ENCODE data around the gene TMEM74B. TPM values are rescaled to one million over a fixed set of nuclear protein-coding genes. Genes with fewer than 3 reads are reported as not detected.

TMEM74B gene
- total and polyA plus RNA-seq, 2 of the 8 experiments (the other 6 are each of a cell fraction or from before 2014, with no cell fraction given) = 4.0 to 6.4 TPM

GRCh38 chr20:1212607-1213396, 28.0 kb upstream of the TMEM74B start (continued):
- TF ChIP-seq CTCF (IDR thresholded peaks at IDR 0.05; ENCODE audit: control extremely low read depth in 1 of 3, insufficient read depth in 1 of 3, low read depth in 1 of 3, low read length in 3 of 3) (peak; percentile 80 to 93 (median 85)), EP300 (IDR thresholded peaks at IDR 0.05; ENCODE audit: borderline replicate concordance in 1 of 2, low read depth in 2 of 2, low read length in 2 of 2) (no peak), CEBPB (IDR thresholded peaks at IDR 0.05; ENCODE audit: low read depth, low read length) (no peak), YY1 (IDR thresholded peaks at IDR 0.05; ENCODE audit: low read depth, low read length) (peak; percentile 66; the same call in 1 of the 2 replicates), GTF2F1 (IDR thresholded peaks at IDR 0.05; ENCODE audit: borderline replicate concordance, low read depth, low read length) (no peak), SP1 (IDR thresholded peaks at IDR 0.05; ENCODE audit: low read depth, low read length) (no peak), PHF8 (conservative IDR thresholded peaks at IDR 0.05; ENCODE audit: low read depth, low read length) (no peak), RBBP5 (IDR thresholded peaks at IDR 0.05; ENCODE audit: borderline replicate concordance, low read depth, low read length) (no peak), ATF3 (IDR thresholded peaks at IDR 0.05; ENCODE audit: insufficient read depth, low read depth, low read length) (no peak), BRCA1 (IDR thresholded peaks at IDR 0.05; ENCODE audit: low read depth, low read length) (no peak), JUN (IDR thresholded peaks at IDR 0.05; ENCODE audit: low read depth, low read length) (no peak), SP2 (IDR thresholded peaks at IDR 0.05; ENCODE audit: low read length) (no peak), HDAC2 (IDR thresholded peaks at IDR 0.05; ENCODE audit: borderline replicate concordance in 1 of 2, low read depth in 2 of 2, low read length in 2 of 2) (no peak), CBX5 (IDR thresholded peaks at IDR 0.05; ENCODE audit: low read depth, low read length) (no peak), MAX (IDR thresholded peaks at IDR 0.05) (no peak), SRF (IDR thresholded peaks at IDR 0.05; ENCODE audit: low read depth, low read length) (peak; percentile 48; the same call in 1 of the 2 replicates), TAF7 (optimal IDR thresholded peaks at IDR 0.05; ENCODE audit: borderline replicate concordance, low read depth, low read length) (no peak)
